Activated T-cell treated with anti-CD3 and anti-CD28 coated beads, Interleukin-2, amount 50 U/mL, for 4 hours (primary cell): ENCODE data around the gene CDC123. TPM values are rescaled to one million over a fixed set of nuclear protein-coding genes. Genes with fewer than 3 reads are reported as not detected.
"Not testable (repeated sequence)": the region's sequence is repeated elsewhere in the genome, so short reads cannot be mapped to it uniquely, and the experiment has no call there.

Experiments used
- ATAC-seq, 2 donors: fragments of 200-7000 bp; cut with Tn5 transposase; one replicate each; pipeline ENCODE4 v1.10.0; 2021
- DNase-seq: peaks from one replicate; pipeline ENCODE4 v3.0.0-alpha.2; 2020
- H3K27me3 Mint-ChIP-seq: one replicate; pipeline ENCODE4 v1.8.0; 2021; ENCODE audit warnings: low read depth, mixed read lengths
- H3K36me3 Mint-ChIP-seq: one replicate; pipeline ENCODE4 v1.8.0; 2022; ENCODE audit warnings: mixed read lengths; ENCODE audit not compliant: insufficient read depth
- H3K4me1 Mint-ChIP-seq: one replicate; pipeline ENCODE4 v1.8.0; 2021; ENCODE audit warnings: low read depth, mixed read lengths
- H3K4me3 Mint-ChIP-seq: one replicate; pipeline ENCODE4 v1.8.0; 2021; ENCODE audit warnings: mild to moderate bottlenecking, moderate library complexity, mixed read lengths
- H3K9me3 Mint-ChIP-seq: one replicate; pipeline ENCODE4 v1.8.0; 2021; ENCODE audit warnings: mixed read lengths
- total RNA-seq, 3 donors: library from RNA; stranded (reverse); gene quantifications; one replicate each; pipeline ENCODE4 v1.2.1, GENCODE V29; 2021

CDC123 gene
- 100 to 1,000 TPM; 155 to 187 (median 158) TPM for total RNA-seq

- Mint-ChIP-seq H3K4me1 (peaks cover 53% of the 10 kb centered on the region), H3K27me3 (no peaks in the 10 kb centered on the region), H3K4me3 (peak within 1 kb of the TSS; percentile 97), H3K9me3 (no peaks in the 10 kb centered on the region), H3K36me3 (peaks cover 27% of the 10 kb centered on the region)
- peak; percentile 96 for ATAC-seq
- peak; percentile 68 for DNase-seq
Measured at GRCh38 chr10:12195603-12196506, at the start of gene CDC123, which contains the start of gene NUDT5. CDC123 (plus strand) TSS chr10:12196188; CDS start chr10:12196246, 58 bp downstream. NUDT5 (minus strand) TSS chr10:12195891; CDS start chr10:12186291, 9,600 bp downstream.

- no peaks in the 10 kb centered on the region for H3K9me3 Mint-ChIP-seq
- no peaks in the 10 kb centered on the region for H3K27me3 Mint-ChIP-seq
- peaks cover 23% of the 10 kb centered on the region for H3K36me3 Mint-ChIP-seq
- ATAC-seq (no peak), DNase-seq (no peak)
- H3K4me3 Mint-ChIP-seq, result no peak overlapping the region
- H3K4me1 Mint-ChIP-seq, result no peaks in the 10 kb centered on the region
Measured at GRCh38 chr10:12150163-12150562, 45.8 kb upstream of the CDC123 start.

- ATAC-seq, result no peak
- H3K4me3 Mint-ChIP-seq, result no peak overlapping the region
Measured at GRCh38 chr10:12154516-12154915, 41.5 kb upstream of the CDC123 start.

GRCh38 chr10:12156367-12157123 lies 39.4 kb upstream of the CDC123 start:
- H3K27me3 Mint-ChIP-seq, result no peaks in the 10 kb centered on the region
- H3K4me3 Mint-ChIP-seq, result no peak overlapping the region
- no peak for ATAC-seq
- no peak for DNase-seq
- H3K4me1 Mint-ChIP-seq, result no peaks in the 10 kb centered on the region
- H3K36me3 Mint-ChIP-seq, result peaks cover 23% of the 10 kb centered on the region
- H3K9me3 Mint-ChIP-seq, result no peaks in the 10 kb centered on the region

More at GRCh38 chr10:12154516-12154915, 41.5 kb upstream of the CDC123 start:
- Mint-ChIP-seq H3K9me3 (no peaks in the 10 kb centered on the region), H3K27me3 (no peaks in the 10 kb centered on the region), H3K36me3 (peaks cover 24% of the 10 kb centered on the region), H3K4me1 (no peaks in the 10 kb centered on the region)
- no peak for DNase-seq

GRCh38 chr10:12158111-12158510 lies 37.9 kb upstream of the CDC123 start:
- no peak for DNase-seq
- no peak for ATAC-seq
- Mint-ChIP-seq H3K27me3 (no peaks in the 10 kb centered on the region), H3K36me3 (peaks cover 31% of the 10 kb centered on the region), H3K4me3 (no peak overlapping the region), H3K9me3 (no peaks in the 10 kb centered on the region), H3K4me1 (no peaks in the 10 kb centered on the region)

GRCh38 chr10:12160664-12161063 lies 35.3 kb upstream of the CDC123 start:
- Mint-ChIP-seq H3K4me1 (no peaks in the 10 kb centered on the region), H3K4me3 (no peak overlapping the region), H3K36me3 (peaks cover 35% of the 10 kb centered on the region), H3K9me3 (no peaks in the 10 kb centered on the region), H3K27me3 (no peaks in the 10 kb centered on the region)
- ATAC-seq, result no peak
- DNase-seq, result no peak

- DNase-seq (no peak), ATAC-seq (no peak)
- Mint-ChIP-seq H3K36me3 (peaks cover 38% of the 10 kb centered on the region), H3K4me1 (no peaks in the 10 kb centered on the region), H3K27me3 (no peaks in the 10 kb centered on the region), H3K4me3 (no peak overlapping the region), H3K9me3 (no peaks in the 10 kb centered on the region)
Measured at GRCh38 chr10:12162927-12163326, 33.1 kb upstream of the CDC123 start.

- no peaks in the 10 kb centered on the region for H3K9me3 Mint-ChIP-seq
- H3K4me1 Mint-ChIP-seq, result no peaks in the 10 kb centered on the region
- H3K36me3 Mint-ChIP-seq, result peaks cover 39% of the 10 kb centered on the region
- ATAC-seq (no peak), DNase-seq (no peak)
- H3K27me3 Mint-ChIP-seq, result no peaks in the 10 kb centered on the region
- no peak overlapping the region for H3K4me3 Mint-ChIP-seq
Measured at GRCh38 chr10:12164085-12164484, 31.9 kb upstream of the CDC123 start.

- peaks cover 44% of the 10 kb centered on the region for H3K36me3 Mint-ChIP-seq
- ATAC-seq (no peak), DNase-seq (no peak)
- H3K4me1 Mint-ChIP-seq, result no peaks in the 10 kb centered on the region
- no peaks in the 10 kb centered on the region for H3K27me3 Mint-ChIP-seq
- no peaks in the 10 kb centered on the region for H3K9me3 Mint-ChIP-seq
- no peak overlapping the region for H3K4me3 Mint-ChIP-seq
Measured at GRCh38 chr10:12165036-12165435, 31.0 kb upstream of the CDC123 start.

GRCh38 chr10:12165999-12166775 lies 29.8 kb upstream of the CDC123 start:
- Mint-ChIP-seq H3K4me1 (no peaks in the 10 kb centered on the region), H3K27me3 (no peaks in the 10 kb centered on the region), H3K9me3 (no peaks in the 10 kb centered on the region), H3K36me3 (peaks cover 51% of the 10 kb centered on the region), H3K4me3 (no peak overlapping the region)
- DNase-seq, result no peak
- no peak for ATAC-seq

GRCh38 chr10:12171512-12171911 lies 24.5 kb upstream of the CDC123 start:
- DNase-seq, ATAC-seq, H3K4me3 Mint-ChIP-seq, H3K9me3 Mint-ChIP-seq, H3K27me3 Mint-ChIP-seq, H3K4me1 Mint-ChIP-seq: not testable (repeated sequence)
- peaks cover 43% of the 10 kb centered on the region for H3K36me3 Mint-ChIP-seq

- DNase-seq, result no peak
- Mint-ChIP-seq H3K36me3 (peaks cover 12% of the 10 kb centered on the region), H3K27me3 (no peaks in the 10 kb centered on the region)
Measured at GRCh38 chr10:12177642-12178041, 18.3 kb upstream of the CDC123 start.

GRCh38 chr10:12179606-12180170 lies 16.3 kb upstream of the CDC123 start:
- ATAC-seq, result no peak
- H3K9me3 Mint-ChIP-seq, result no peaks in the 10 kb centered on the region
- H3K4me1 Mint-ChIP-seq, result peaks cover 24% of the 10 kb centered on the region
- peaks cover 10% of the 10 kb centered on the region for H3K36me3 Mint-ChIP-seq
- H3K27me3 Mint-ChIP-seq, result no peaks in the 10 kb centered on the region
- DNase-seq, result no peak
- no peak overlapping the region for H3K4me3 Mint-ChIP-seq

More at GRCh38 chr10:12177642-12178041, 18.3 kb upstream of the CDC123 start:
- Mint-ChIP-seq H3K4me1 (peaks cover 24% of the 10 kb centered on the region), H3K9me3 (no peaks in the 10 kb centered on the region), H3K4me3 (no peak overlapping the region)
- no peak for ATAC-seq
